MCF 10A (cell line): ENCODE data around the gene C8B. TPM values are rescaled to one million over a fixed set of nuclear protein-coding genes. Genes with fewer than 3 reads are reported as not detected.

ENCODE experiments used
- Bru-seq: library from RNA; stranded (reverse); fragments of 400-500 nt; gene quantifications from one replicate; lab custom pipeline; 2021; lab: Mats Ljungman, UMichigan
- BruChase-seq, 2 experiments: library from RNA; stranded (reverse); fragments of 400-500 nt; gene quantifications; one replicate each; lab custom pipeline; 2021; lab: Mats Ljungman, UMichigan
- BruUV-seq: library from RNA; stranded (reverse); fragments of 400-500 nt; replicated peaks from 2 replicates; lab custom pipeline; 2021; lab: Mats Ljungman, UMichigan
- CTCF ChIA-PET: fragments of 300-600 bp; sonication (Branson Sonifier 250); formaldehyde crosslinking; extraction: SDS; loops from one replicate; lab custom pipeline; 2021; ENCODE audit warnings: antibody characterized with exemption, inconsistent platforms; lab: Yijun Ruan, JAX
- POLR2A ChIA-PET: fragments of 300-600, 350-650 bp; sonication (Branson Sonifier 250); formaldehyde crosslinking; extraction: SDS; loops from one replicate; lab custom pipeline; 2020; ENCODE audit warnings: antibody characterized with exemption, inconsistent platforms; lab: Yijun Ruan, JAX
- DNase-seq: peaks from one replicate; pipeline ENCODE4 v3.0.0-alpha.2; 2018; ENCODE audit not compliant: unreplicated experiment
- H3K27ac Mint-ChIP-seq: one replicate; pipeline ENCODE4 v1.8.0; 2022; ENCODE audit warnings: mild to moderate bottlenecking, low read depth, mixed read lengths; ENCODE audit not compliant: unreplicated experiment
- H3K27me3 Mint-ChIP-seq: one replicate; pipeline ENCODE4 v1.8.0; 2022; ENCODE audit warnings: mixed read lengths; ENCODE audit not compliant: insufficient read depth, unreplicated experiment
- H3K36me3 Mint-ChIP-seq: one replicate; pipeline ENCODE4 v1.8.0; 2022; ENCODE audit warnings: mild to moderate bottlenecking, moderate library complexity, mixed read lengths; ENCODE audit not compliant: insufficient read depth, unreplicated experiment
- H3K4me1 Mint-ChIP-seq: one replicate; pipeline ENCODE4 v1.8.0; 2022; ENCODE audit warnings: mixed read lengths; ENCODE audit not compliant: insufficient read depth, unreplicated experiment
- H3K4me3 Mint-ChIP-seq: one replicate; pipeline ENCODE4 v1.8.0; 2022; ENCODE audit warnings: mild to moderate bottlenecking, moderate library complexity, mixed read lengths; ENCODE audit not compliant: unreplicated experiment
- H3K9me3 Mint-ChIP-seq: one replicate; pipeline ENCODE4 v1.8.0; 2022; ENCODE audit warnings: mixed read lengths; ENCODE audit not compliant: unreplicated experiment
- intact Hi-C: fragments of 100-400 bp; cut with micrococcal nuclease; formaldehyde crosslinking; loops from 2 replicates; pipeline ENCODE4 v1.14.1; 2022
- long read RNA-seq: library from polyadenylated mRNA; stranded (forward); transcript quantifications from one replicate; pipeline ENCODE4 v2.0.0, GENCODE V29; 2022
- total RNA-seq: library from RNA; stranded (reverse); gene quantifications from 2 replicates; pipeline ENCODE4 v1.2.3, GENCODE V29; 2022
- TF ChIP-seq, protein P1 (sequence below): fragments of 200-600 bp; IDR thresholded peaks from one replicate; pipeline ENCODE4 v1.8.0; 2022; ENCODE audit warnings: antibody characterized with exemption, mild to moderate bottlenecking; ENCODE audit not compliant: unreplicated experiment

The C8B gene
- total RNA-seq (not detected in 2 replicates), Bru-seq, nascent RNA (not detected), BruChase-seq, experiment 1, labeled RNA remaining after a 6-hour chase (not detected), BruChase-seq, experiment 2, labeled RNA remaining after a 2-hour chase (not detected)
- long read RNA-seq: 0 reads

- no peaks in the 10 kb centered on the region for H3K36me3 Mint-ChIP-seq
- CTCF ChIA-PET: interaction anchor here (0.9 kb wide), 1 partner anchor 26 kb away, joined by 4 read pairs; no protein-coding TSS in a partner anchor
- TF ChIP-seq, protein P1, sequence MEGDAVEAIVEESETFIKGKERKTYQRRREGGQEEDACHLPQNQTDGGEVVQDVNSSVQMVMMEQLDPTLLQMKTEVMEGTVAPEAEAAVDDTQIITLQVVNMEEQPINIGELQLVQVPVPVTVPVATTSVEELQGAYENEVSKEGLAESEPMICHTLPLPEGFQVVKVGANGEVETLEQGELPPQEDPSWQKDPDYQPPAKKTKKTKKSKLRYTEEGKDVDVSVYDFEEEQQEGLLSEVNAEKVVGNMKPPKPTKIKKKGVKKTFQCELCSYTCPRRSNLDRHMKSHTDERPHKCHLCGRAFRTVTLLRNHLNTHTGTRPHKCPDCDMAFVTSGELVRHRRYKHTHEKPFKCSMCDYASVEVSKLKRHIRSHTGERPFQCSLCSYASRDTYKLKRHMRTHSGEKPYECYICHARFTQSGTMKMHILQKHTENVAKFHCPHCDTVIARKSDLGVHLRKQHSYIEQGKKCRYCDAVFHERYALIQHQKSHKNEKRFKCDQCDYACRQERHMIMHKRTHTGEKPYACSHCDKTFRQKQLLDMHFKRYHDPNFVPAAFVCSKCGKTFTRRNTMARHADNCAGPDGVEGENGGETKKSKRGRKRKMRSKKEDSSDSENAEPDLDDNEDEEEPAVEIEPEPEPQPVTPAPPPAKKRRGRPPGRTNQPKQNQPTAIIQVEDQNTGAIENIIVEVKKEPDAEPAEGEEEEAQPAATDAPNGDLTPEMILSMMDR: no peak
- no peaks in the 10 kb centered on the region for H3K27me3 Mint-ChIP-seq
- DNase-seq: no peak
- H3K9me3 Mint-ChIP-seq: no peaks in the 10 kb centered on the region
- BruUV-seq: no TSS peak
- H3K27ac Mint-ChIP-seq: no peak within 1 kb of the TSS
- no peaks in the 10 kb centered on the region for H3K4me1 Mint-ChIP-seq
- no peak within 1 kb of the TSS for H3K4me3 Mint-ChIP-seq
- intact Hi-C loops: no loop called here
- POLR2A ChIA-PET: no interaction called here
Observed at GRCh38 chr1:56965916-56966697, at the start of gene C8B. C8B (minus strand) TSS chr1:56966015; CDS start chr1:56965948, 67 bp downstream.

- no peak overlapping the region for H3K4me3 Mint-ChIP-seq
- BruUV-seq: no TSS peak
- H3K9me3 Mint-ChIP-seq: no peaks in the 10 kb centered on the region
- TF ChIP-seq, protein P1: no peak
- H3K27me3 Mint-ChIP-seq: no peaks in the 10 kb centered on the region
- intact Hi-C loops: no loop called here
- ChIA-PET POLR2A (no interaction called here), CTCF (no interaction called here)
- no peaks in the 10 kb centered on the region for H3K36me3 Mint-ChIP-seq
- no peak for DNase-seq
- no peak overlapping the region for H3K27ac Mint-ChIP-seq
- no peaks in the 10 kb centered on the region for H3K4me1 Mint-ChIP-seq
Observed at GRCh38 chr1:57015071-57015470, 49.3 kb upstream of the C8B start.

DNA sequence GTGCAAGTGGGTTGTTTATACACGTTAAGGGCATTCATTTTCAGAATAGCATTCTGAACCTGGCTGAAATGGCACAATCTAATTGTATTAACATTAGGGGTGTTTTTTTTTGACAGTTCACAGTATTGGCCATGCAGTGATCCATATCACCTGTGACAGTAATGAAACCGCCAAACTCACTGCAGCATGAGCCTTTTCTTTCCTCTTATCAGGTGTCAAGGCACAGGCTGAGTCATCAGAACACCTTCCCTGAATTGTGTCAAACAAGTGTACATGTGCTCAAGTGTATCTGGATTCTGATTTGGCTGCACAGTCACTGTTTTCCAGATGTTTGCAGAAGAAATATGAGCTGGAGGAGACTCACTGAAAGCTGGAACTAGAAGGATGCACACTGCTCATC is 47.7 kb upstream of the C8B start:
- ChIA-PET CTCF (interaction anchor here (0.6 to 0.7 kb wide), 2 partner anchors 9 to 1129 kb away, joined by 3 read pairs; no protein-coding TSS in a partner anchor), POLR2A (interaction anchor here (0.6 kb wide), 1 partner anchor 10 kb away, joined by 3 read pairs; no protein-coding TSS in a partner anchor)
- Mint-ChIP-seq H3K27ac (no peak overlapping the region), H3K36me3 (no peaks in the 10 kb centered on the region), H3K4me3 (no peak overlapping the region), H3K4me1 (no peaks in the 10 kb centered on the region), H3K9me3 (no peaks in the 10 kb centered on the region), H3K27me3 (no peaks in the 10 kb centered on the region)
- no peak for DNase-seq
- no TSS peak for BruUV-seq
- TF ChIP-seq, protein P1: no peak
- intact Hi-C loops: no loop called here

GRCh38 chr1:57012315-57012714 is 46.5 kb upstream of the C8B start:
- Mint-ChIP-seq H3K4me1 (no peaks in the 10 kb centered on the region), H3K36me3 (no peaks in the 10 kb centered on the region)
- POLR2A ChIA-PET: no interaction called here

More at GRCh38 chr1:57012315-57012714, 46.5 kb upstream of the C8B start:
- Mint-ChIP-seq H3K27ac (no peak overlapping the region), H3K4me3 (no peak overlapping the region), H3K9me3 (no peaks in the 10 kb centered on the region), H3K27me3 (no peaks in the 10 kb centered on the region)
- intact Hi-C loops: no loop called here
- DNase-seq: no peak
- CTCF ChIA-PET: no interaction called here
- TF ChIP-seq, protein P1: no peak
- BruUV-seq: no TSS peak
